GM19468 (cell line): Measurements from ENCODE around the gene USPL1.

ENCODE experiments used
- ATAC-seq: cut with Tn5 transposase; IDR thresholded peaks from one replicate; pipeline ENCODE4 v1.9.1; 2021; ENCODE audit warnings: mild to moderate bottlenecking, moderate library complexity, moderate number of reproducible peaks; ENCODE audit not compliant: unreplicated experiment; ENCODE audit errors: extremely low read depth

The USPL1 gene

DNA sequence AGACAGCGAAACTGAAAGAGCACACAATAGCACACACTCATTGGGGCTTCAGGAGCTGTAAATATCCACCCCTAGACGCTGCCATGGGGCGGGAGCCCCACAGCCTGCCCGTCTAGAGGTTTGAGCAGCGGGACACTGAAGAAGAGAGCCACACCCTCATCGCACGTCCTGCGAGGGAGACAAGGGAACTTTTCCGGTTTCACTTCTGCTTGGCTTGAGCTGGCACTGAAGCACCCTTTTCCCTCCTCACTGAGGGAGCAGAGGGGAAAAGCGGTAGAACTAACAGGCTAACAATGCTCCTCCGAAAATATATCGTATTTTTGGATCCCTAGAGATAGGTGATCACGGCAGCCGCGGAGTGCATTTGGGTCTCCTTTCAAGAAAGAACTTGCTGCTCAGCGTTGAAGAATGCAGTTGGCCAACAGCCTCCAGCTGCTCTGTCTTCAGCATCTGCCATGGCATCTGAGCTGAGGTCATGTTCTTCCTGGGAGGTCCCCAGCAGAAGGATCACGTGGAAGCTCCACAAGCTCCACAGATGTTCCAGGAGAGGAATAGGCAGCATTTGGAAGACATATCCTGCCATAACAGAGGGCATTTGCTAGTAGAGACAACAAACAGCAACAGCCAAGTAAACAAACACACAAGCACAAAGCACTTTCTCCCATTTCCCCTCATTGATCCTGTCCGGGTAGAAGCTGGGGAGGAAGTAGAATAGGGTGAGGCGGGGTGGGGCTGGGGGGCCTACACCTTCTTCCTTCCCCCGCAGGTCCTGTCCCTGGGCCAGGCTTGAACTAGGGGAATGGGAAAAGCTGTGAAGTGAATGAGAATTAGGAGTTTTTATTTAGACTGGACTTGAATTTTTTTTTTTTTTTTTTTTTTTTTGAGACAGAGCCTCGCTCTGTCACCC, 72.8 kb downstream of the USPL1 start:
- peak; percentile 39 for ATAC-seq

DNA sequence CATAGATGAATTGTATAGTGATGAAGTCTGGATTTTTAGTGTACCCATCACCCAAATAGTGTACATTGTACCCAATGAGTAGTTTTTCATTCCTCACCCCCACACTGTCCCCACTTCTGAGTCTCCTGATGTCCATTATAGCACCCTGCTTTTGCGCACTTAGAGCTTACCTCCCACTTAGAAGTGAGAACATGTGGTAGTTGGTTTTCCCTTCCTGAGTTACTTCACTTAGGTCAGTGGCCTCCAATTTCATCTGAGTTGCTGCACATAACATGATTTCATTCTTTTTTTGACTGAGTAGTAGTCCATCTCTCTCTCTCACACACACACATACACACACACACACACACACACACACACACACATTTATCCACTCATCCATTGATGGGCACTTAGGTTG, 74.4 kb downstream of the USPL1 start:
- ATAC-seq: no peak

DNA sequence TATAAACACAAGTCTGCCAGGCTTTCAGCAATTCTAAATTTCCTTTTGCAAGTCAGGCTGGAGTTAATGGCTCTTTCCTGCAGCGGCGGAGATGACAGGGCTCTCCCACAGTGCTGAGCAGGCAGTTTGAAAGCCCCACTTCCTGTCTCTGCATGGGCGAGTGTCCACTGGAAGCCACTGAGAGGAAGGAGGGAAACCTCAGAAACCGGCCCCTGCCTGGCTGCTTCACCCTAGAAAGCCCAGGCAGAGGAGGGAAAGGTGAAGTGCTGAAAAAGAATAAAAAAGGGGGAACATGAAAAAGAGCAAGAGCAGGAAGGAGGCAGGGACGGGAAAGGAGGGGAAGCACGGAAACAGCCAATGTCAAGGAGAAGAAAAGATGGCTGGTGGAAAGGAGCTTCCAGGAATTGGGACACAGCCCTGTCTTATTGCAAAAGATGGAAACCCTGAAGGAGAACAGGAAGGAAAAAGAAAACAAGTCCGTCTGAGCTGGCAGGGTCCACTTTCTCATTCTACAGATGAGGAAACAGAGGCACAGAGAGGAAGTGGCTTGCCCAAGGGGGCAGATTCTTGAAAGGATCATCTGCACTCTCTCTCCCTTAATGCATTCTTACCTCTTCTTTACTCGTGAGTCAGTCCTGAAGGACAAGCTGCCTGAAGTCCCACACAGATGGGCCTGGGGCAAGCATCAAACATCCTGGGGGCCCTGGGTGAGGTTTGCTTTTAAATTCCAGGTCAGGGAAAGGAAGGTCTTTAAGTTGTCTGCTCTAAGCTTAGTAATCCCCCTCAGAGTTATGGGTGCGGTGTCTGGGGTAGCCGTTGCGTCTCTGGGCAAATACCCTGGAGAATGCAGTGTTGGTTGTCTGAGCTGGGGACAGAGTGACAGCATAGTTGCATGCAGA, 78.8 kb downstream of the USPL1 start:
- ATAC-seq: no peak

DNA sequence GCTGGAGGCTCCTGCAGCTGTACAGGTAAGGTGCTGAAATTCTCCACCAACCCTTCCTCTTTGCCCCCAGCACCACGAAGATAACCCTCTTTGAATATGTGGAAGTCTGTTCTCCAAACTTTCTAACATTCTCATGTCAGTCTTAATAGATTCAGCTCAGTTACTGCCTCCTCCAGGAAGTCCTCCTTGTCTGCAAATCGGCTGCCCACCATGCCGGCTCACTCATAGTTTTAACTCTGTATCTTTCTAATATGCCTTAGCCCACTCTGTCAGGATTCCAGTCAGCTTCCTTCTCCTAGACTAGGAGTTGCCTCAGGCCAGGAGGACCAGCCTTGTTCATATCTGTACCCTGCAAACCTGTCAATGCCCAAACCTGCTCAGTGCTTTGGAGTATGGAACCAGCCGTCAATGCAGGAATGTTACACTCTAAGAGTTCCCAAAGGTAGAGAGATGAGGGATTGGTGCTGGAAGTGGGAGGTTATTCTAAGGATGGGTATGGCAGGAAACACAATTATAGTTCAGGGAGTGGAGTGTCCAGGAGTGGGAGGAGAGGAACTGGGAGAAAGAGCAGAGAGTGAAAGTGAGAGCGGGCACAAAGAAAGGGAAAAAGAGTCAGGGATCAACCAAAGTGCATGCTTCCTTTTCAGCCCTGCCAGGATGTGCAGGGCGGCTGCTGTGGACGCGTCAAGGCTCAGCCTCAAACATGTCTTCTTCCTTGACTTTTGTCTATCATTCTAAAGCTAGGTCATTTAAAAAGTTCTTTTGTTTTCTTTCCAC, 79.6 kb downstream of the USPL1 start:
- no peak for ATAC-seq

DNA sequence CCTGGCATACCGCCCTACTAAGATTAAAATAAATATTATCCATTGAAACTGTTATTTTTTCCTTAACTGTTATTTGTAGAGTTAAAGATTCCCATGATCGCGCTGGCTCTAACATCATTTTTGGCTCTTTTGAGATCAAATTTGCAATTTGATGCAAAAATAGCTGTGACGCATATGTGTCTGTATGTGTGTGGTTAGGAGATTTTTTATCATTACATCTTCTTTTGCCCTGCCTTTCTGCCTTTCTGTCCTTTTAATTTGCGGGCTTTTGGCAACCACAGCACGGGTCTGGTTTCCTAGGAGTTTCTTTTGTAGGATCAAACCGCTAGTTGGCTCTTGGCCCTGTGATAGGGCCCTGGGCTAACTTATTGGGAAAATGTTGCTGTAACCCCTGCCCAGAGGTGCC, 80.3 kb downstream of the USPL1 start:
- no peak for ATAC-seq

DNA sequence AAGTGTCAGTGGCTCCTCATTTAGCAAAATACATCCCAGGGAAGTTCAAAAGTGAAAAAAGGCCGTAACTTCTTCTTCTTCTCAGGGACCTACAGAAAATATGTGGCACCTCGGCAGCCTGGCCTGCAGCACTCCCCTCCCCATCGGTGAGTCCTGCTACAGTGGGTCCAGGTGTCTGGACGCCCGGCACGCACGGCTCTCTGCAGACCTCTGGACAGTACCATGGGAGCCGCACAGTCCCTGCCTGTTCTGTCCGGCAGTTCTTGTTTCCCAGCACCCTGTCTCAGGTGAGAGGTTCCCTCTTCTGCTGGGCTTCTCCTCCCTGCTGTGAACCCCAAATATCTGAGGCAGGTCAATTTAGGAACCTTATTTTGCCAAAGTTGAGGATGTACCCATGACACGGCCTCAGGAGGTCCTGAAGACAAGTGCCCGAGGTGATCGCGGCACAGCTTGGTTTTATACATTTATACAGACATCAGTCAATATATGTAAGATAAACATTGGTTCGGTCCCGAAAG, 80.8 kb downstream of the USPL1 start:
- no peak for ATAC-seq

DNA sequence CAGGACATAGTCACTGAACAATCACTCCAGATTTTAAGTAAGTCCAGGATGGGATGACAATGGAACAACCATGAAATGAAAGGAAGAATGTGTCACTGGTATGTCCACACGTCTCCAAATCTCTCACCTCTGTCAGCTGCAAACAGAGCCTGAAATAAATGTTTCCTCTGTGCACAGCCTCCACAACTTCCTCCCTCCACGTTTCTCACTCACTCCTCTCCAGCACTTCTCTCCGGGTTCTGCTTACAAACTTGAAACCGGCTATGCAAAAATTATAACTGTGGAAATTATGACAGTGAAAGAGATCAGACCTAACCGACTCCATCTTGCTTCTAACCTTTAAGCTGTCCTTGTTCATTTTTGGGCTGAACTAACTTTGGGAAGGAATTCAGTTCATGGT, 82.6 kb downstream of the USPL1 start:
- ATAC-seq: no peak

DNA sequence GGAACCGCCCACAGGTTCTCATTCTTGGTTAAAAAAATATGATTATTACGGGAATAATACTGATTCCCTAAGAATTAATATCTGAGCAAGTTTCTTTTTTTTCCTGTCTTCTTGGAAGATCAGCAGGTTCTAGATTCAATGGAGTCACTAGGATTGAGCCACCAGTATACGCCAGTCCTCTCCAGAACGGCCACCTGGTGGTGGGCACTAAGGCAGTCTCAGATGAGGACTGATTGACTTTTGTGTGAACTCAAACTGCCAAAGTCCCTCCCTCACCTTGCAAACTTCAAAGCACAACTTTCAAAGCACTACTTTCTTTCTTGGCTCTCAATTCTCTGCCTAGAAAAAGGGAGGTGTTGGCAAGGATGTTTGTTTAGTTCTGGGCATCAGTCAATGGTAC, 84.3 kb downstream of the USPL1 start:
- no peak for ATAC-seq

DNA sequence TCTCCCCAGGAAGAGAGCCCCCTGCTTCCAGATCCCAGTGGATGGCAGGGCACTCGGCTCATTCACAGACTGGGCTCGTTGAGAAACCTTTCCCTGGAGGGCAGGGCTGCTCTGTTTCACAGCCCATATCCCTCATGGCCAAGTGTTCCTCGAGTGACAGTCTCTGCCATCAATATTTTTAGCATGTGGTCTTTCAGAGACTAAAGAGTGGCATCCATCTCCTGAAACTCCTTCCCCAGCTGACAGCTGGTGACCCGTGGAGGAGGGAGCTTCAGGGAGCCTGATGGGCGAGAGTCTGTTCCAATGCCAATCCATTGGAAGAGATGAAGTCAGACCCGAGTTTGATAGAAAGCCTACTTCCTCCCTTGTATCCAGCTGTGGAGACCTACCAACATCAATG, 86.9 kb downstream of the USPL1 start:
- ATAC-seq: no peak

DNA sequence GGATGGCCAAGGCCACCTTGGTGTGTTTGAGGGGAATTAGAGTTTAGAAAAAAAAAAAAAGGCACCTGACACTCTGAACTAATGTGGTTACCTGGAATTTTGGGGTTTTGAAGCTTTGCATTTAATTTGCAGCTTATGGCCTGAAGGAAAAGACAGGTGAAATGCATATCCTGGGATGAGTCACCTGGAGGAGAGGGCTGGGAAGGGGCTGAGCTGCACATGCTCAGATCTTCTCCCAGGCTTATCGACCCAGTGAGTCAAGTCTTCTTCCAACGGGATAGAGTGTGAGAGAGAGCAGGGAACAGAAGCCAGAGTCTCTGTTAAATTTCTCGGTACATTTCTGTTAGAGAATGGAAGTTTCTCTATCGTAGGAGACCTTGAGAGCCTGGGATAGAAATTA, 88.0 kb downstream of the USPL1 start:
- no peak for ATAC-seq

DNA sequence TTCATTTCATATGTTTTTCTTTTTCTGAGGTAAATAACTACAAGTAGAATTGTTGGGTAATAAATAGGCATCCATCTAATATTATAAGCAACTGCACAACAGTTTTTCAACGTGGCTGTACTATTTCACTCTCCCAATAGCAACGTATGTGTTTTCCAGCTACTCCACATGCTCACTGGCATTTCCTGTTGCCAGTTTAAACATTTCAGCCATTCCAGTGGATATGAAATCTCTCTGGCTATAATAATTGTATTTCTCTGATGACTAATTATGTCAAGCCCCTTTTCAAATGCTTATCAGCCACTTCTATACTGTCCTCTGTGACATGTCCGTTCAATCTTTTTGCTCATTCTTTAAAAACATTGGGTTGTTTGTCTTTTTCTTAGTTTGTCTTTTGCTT, 90.8 kb downstream of the USPL1 start:
- ATAC-seq: no peak
